Measurements from ENCODE around the gene DMRTA2. TPM values are rescaled to one million over a fixed set of nuclear protein-coding genes. Genes with fewer than 3 reads are reported as not detected.

DMRTA2 gene
- polyA plus RNA-seq, 1 experiment: not detected

DNA sequence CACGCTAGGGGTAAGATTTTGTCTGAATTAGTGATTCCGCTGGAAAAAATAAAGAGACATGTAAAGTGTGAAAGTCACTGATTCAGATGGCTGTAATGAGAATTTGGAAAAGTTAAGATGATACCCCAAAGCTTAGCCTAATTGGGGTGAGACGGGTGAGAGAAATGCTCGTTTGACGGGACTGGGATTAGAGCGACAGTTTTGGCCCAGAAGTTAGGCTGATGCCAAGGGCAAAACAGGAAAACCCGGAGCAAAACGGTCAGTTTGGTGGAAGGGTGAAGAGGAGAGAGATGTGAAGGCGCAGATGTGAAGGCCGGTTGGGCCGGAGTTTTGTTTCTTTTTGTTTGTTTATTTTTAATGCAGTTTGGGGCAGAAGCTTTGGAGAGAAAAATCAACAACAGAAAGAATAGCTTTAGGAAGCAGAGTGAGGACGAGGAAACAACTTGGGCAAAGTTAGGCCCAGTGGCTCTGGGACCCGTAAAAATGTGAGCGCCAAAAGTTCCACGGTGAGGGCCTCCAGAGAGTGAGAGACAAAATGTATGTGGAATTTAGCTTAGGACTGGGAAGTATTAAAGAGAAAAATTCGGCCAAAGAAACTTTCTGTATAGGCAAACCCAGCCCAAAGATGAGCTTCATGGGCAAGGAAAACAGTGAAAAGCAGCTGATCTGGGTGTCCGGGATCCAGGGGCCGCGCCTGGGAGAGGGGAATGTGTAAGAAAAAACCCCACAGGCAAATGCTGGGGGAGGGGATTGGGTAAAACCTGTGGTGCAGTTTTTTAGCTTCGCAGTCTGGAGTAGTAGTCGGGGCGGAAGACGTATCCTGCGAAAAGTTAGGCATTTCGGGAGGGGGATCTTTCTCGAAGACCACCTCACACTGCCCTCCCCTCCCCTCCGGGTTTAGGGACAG lies 1.2 kb downstream of the DMRTA2 start:
- peaks cover 21% of the 10 kb centered on the region; the same call in 1 of the 2 replicates for H3K9me3 ChIP-seq (ENCODE audit: control insufficient read depth, insufficient read depth, low read length)
- peaks cover 91% of the 10 kb centered on the region for H3K27me3 ChIP-seq (ENCODE audit: control insufficient read depth, insufficient read depth, low read length)
- H3K4me3 ChIP-seq (ENCODE audit: low read depth, low read length): no peak overlapping the region
- TF ChIP-seq CTCF (IDR thresholded peaks at IDR 0.05; ENCODE audit: low read depth, low read length): no peak
- no peak overlapping the region for H3K27ac ChIP-seq (ENCODE audit: low read depth, low read length)
- CTCF ChIA-PET: interaction anchor here (0.9 kb wide), 1 partner anchor 281 kb away, joined by 3 read pairs; no protein-coding TSS in a partner anchor
- POLR2A ChIA-PET: no interaction called here
- DNase-seq (ENCODE audit: low read depth, low spot score): no peak

DNA sequence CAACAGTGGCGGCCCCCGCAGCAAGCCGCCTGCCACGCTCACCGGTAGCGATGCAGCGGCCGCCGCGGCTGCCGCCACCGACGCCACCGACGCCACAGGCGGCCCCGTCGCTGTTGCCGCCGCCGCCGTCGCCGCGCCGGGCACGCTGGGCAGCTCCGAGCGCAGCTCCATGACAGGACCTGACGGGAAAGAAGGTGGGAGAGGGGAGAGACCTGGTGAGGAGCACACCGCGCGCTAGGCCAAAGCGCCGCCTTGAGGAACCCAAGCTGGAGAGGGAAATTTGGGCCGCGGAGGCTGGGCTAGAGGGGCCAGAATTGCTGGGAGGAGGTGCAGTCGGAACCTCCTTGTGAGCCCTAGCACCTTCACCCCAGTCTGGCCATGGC lies 1.9 kb downstream of the DMRTA2 start:
- DNase-seq (ENCODE audit: low read depth, low spot score): no peak
- POLR2A ChIA-PET: no interaction called here
- H3K27me3 ChIP-seq (ENCODE audit: control insufficient read depth, insufficient read depth, low read length): peaks cover 91% of the 10 kb centered on the region
- no peak overlapping the region for H3K27ac ChIP-seq (ENCODE audit: low read depth, low read length)
- no peak overlapping the region for H3K4me3 ChIP-seq (ENCODE audit: low read depth, low read length)
- no peak for TF ChIP-seq CTCF (IDR thresholded peaks at IDR 0.05; ENCODE audit: low read depth, low read length)
- H3K9me3 ChIP-seq (ENCODE audit: control insufficient read depth, insufficient read depth, low read length): peaks cover 21% of the 10 kb centered on the region; the same call in 1 of the 2 replicates
- CTCF ChIA-PET: interaction anchor here (0.9 kb wide), 1 partner anchor 282 kb away, joined by 3 read pairs; no protein-coding TSS in a partner anchor

DNA sequence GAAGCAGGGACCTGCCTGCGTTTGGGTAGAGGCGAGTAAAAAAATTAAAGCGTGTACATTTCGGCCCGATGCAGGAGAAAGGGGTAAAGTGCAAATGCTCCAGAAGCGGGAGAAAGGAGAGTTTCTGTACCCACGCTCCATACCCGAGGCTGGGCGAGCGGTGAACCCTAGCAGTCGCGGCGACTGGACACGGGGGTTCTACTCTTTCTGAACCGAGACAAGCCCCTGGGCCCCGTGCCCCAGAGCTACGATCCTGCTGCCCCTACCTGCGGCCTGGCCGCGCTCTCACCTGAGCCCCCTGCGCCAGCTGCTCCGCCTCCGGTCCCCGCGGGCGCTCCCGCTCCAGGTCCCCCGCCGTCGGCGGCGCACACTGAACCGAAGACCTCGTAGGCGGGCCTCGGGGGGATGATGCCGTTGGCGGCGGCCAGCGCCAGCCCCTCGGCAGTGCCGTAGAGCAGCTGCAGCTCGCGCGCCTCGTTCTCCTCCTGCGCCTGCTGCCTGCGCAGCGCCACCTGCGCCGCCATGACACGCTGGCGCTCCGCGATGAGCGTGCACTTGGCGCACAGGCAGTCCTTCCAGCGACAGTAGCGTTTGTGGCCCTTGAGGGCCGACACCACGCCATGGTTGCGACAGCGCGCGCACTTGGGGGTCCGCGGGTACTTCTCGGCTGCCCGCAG lies 2.4 kb downstream of the DMRTA2 start:
- peaks cover 25% of the 10 kb centered on the region; the same call in 1 of the 2 replicates for H3K9me3 ChIP-seq (ENCODE audit: control insufficient read depth, insufficient read depth, low read length)
- TF ChIP-seq CTCF (IDR thresholded peaks at IDR 0.05; ENCODE audit: low read depth, low read length): no peak
- H3K4me3 ChIP-seq (ENCODE audit: low read depth, low read length): no peak overlapping the region
- ChIA-PET CTCF (no interaction called here), POLR2A (no interaction called here)
- no peak overlapping the region for H3K27ac ChIP-seq (ENCODE audit: low read depth, low read length)
- H3K27me3 ChIP-seq (ENCODE audit: control insufficient read depth, insufficient read depth, low read length): peaks cover 91% of the 10 kb centered on the region
- no peak for DNase-seq (ENCODE audit: low read depth, low spot score)

DNA sequence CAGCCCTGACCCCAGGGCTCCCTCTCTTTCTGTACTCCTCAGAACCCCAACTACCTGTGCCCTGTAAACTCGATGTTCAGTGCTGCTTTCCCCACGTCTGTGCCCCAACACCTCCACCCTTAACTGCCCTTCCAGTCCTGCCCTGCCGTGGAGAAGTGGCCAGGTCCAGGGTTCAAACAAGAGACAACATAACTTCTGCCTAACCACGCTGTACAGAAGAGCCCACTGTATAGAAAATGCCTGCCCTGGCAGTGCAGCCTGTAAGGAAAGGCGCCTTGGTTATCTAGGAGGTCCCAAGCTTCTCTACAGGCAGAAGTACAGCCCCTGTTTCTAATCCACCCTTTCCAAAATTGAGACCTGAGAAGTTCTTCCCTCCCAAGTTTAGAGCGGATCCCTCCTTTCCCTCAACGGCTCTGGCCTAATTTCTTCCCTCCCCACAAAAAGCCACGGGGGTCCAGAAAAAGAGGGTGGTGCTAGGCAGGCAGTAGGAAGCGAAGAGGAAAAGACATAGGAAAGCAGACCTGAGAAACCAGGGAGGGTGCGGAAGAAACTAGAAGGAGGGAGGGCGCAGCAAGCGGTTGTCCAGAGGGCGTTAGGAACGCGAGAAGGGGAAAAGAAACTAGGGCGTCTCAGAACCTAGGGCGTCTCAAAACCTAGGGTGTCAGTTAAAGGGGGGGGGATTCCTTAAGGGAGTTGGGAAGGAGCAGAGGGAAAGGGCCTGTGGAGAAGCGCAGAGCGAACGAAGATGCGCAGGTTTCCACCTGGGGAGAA lies 3.2 kb downstream of the DMRTA2 start:
- H3K4me3 ChIP-seq (ENCODE audit: low read depth, low read length): no peak overlapping the region
- CTCF ChIA-PET: no interaction called here
- H3K27ac ChIP-seq (ENCODE audit: low read depth, low read length): no peak overlapping the region
- peaks cover 91% of the 10 kb centered on the region for H3K27me3 ChIP-seq (ENCODE audit: control insufficient read depth, insufficient read depth, low read length)
- DNase-seq (ENCODE audit: low read depth, low spot score): no peak
- H3K9me3 ChIP-seq (ENCODE audit: control insufficient read depth, insufficient read depth, low read length): peaks cover 22% of the 10 kb centered on the region; the same call in 1 of the 2 replicates
- POLR2A ChIA-PET: no interaction called here
- no peak for TF ChIP-seq CTCF (IDR thresholded peaks at IDR 0.05; ENCODE audit: low read depth, low read length)
